Stimulated activated CD8-positive, alpha-beta memory T cell treated with anti-CD3 and anti-CD28 coated beads, Interleukin-12 subunit alpha, Interleukin-12 subunit beta, amount 100 ng/mL, for 1 hour (primary cell): Measurements from ENCODE around the gene PRKAG2.
"Not testable (repeated sequence)": the region's sequence is repeated elsewhere in the genome, so short reads cannot be mapped to it uniquely, and the experiment has no call there.

Experiments used
- DNase-seq: peaks from one replicate; pipeline ENCODE4 v3.0.0-alpha.2; 2020; ENCODE audit warnings: low read depth

Gene PRKAG2

DNA sequence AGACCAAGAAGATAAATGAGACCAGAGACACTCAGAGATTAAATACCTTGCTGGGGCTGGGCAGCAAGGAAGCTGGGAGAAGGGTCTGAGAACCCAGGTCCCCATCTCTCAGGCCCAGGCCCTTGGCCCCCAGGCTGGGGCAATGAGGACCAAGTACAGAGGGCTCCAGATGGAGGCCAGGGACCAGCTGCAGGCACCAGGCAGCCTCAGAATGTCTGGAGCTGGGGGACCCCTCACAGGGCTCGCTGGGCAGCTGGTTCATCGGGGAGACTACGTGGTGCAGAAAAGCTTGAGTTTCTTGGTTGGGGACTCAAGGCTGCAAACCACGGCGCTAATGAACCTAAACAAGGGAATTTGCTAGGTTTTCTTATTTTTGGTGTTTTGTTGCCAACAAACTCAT, 75.6 kb downstream of the PRKAG2 start:
- no peak for DNase-seq

DNA sequence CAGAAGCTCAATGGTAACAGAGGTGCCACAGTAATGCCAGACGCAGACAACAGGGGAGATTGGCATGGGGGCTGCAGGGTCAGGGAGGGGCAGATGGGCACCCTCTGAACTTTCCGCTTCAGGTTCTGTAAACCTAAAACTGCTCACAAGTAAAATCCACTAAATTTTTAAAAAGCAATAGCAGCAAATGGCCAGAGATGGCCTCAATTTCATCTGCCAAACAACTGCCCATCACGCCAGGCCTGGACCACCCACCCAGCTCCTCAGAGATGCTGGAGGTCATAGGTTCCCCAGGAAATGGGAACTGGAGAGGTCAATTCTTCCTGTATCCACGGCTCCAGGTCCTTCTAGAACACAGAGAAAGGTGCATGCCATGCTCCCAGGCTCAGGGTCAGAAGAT, 76.1 kb downstream of the PRKAG2 start:
- DNase-seq, result no peak

DNA sequence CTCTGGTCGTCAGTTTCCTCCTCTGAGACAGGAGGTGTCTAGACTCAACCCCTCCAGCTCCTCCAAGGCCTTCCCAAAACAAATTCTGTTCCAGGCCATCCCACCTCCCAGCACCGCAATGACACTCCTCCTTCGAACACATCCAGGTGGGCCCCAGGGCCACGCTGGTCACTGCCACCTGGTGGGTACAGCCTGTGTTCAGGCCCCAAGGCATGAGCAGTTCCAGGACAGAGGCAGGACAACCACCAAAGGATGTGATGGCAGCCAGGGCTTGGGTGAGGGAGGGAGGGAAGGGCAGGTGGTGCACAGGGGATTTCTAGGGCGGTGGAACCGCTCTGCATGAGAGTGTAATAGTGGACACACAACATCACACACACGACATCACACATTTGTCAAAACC, 76.5 kb downstream of the PRKAG2 start:
- no peak for DNase-seq

DNA sequence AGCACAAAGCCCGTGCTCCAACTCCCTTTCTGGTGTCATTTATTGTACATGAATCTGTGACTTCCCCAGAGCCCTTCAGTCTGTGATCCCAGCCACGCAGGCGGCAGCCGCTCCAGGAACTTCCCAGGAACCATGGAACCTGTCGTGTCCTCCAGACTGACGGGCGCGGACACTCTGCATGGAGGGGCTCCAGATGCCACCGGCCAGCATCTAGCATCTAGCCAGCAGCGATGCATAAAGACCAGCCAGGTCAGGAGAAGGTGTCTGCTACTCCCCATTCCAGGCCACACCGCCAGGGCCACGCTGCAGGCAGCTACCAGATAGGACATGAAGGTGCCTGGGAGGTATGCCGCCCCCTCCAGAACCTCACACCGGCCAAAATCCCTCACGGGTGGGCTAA, 77.4 kb downstream of the PRKAG2 start:
- DNase-seq, result no peak

DNA sequence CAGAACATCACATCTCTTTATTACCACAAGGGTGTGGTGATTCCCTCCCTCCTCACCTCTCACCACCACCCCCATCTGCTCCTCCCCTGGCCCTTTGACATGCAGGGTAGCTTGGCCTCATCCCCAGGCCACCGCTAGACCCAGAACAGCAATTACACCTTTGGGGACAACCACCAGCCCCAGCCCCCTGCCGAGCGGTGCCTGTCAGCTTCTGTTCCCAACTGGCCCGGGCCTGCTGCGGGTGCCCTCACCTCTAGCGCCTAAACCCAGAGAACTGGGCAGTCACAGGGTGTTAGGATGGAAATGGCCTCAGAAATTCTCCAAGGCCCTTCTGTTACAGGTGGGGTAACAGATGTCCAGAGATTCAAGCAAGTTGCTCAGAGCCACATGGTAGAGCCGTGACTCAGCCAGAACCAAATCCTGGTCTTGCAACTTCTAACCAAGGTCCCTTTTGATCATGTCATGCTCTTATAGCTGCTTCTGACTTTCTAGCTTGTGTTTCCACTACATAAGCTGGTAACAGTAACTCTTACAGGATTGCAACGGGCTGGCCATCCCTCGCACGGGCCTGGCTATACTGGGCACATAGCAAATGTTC, 78.0 kb downstream of the PRKAG2 start:
- DNase-seq, result no peak

DNA sequence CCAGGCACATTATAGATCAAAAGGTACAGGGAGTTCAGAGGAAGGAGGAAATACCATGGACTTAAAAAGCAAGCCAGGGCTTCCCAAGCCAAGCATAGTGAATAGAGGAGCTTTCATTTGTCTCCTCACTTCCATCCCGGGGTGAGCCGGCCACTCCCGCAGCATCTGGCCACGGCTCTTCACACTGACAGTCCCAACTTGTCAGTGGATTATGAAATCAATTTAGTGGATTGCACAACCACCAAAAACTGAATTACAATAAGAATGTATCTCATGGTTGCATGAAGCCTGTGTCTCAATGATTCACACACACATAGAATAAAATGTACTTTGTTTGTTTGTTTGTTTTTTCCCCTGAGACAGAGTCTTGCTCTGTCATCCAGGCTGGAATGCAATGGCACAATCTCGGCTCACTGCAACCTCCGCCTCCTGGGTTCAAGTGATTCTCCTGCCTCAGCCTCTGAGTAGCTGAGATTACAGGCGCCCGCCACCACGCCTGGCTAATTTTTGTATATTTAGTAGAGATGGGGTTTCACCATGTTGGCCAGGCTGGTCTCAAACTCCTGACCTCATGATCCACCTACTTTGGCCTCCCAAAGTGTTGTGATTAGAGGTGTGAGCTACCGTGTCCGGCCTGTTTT, 79.1 kb downstream of the PRKAG2 start:
- not testable (repeated sequence) for DNase-seq

DNA sequence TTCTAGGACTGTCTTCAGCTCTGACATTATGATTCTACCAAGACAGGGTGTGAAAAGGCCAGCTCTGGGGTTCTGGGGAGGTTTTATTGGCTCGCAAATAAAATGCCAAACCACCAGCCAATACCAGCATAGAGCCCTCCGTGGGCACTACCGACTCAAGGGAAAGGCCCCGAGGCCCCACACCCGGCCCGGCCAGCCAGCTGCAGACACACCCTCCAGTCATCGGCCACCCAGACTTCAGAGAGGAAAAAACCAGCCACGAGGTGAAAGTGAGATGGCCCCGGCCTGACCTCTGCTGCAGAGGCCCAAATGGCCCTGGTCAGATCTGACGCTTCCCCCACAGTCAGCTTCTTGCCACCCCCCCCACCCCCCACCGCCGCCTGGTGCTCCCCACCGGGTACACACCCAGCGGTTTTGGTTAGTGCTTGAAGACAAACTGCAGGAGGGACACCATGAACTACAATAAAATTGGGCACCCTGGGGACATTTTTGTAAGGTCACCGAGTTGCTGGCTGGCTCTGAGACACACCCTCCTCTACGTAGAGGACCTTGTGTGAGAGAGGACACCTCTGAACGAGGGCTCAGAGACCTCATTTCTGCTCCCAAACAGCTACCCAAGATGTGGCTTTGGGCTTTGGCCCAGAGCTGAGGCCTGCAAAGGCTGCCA, 79.9 kb downstream of the PRKAG2 start:
- no peak for DNase-seq

DNA sequence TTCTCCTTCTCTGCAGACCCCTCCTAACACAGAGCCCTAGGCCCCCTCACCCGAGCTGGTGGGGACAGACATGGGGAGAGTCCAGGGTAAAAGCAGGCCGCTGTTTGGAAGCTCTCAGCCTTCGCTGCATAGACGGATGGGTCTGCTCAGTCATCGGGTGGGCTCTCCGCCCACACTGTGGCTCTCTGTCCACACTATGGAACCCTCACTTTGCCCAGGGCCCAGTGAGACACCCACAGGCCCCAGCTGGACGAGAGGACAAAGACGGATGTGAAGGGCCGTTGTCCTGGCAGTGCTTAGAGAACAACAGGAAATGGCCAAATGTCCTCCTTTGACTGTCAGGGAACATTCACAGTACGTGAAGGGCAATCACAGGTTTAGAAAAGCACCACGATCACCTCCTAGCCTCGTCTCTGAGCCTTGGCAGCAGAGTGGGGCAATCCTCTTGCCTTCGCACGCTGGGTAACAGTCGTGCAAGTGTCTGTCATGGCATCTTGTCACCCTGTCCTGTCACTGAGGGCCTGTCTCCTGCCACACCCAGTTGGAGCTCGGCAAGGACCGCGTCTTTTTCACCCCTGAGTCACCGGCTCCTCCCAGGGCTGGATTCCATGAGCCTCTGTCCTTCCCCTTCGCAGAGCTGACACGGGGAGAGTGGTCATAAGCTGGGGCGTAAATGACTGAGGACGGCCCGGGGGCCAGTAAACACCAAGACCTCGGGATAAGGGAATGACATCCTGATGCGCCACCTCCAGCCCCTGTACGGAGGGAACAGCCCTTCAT, 80.6 kb downstream of the PRKAG2 start:
- no peak for DNase-seq

DNA sequence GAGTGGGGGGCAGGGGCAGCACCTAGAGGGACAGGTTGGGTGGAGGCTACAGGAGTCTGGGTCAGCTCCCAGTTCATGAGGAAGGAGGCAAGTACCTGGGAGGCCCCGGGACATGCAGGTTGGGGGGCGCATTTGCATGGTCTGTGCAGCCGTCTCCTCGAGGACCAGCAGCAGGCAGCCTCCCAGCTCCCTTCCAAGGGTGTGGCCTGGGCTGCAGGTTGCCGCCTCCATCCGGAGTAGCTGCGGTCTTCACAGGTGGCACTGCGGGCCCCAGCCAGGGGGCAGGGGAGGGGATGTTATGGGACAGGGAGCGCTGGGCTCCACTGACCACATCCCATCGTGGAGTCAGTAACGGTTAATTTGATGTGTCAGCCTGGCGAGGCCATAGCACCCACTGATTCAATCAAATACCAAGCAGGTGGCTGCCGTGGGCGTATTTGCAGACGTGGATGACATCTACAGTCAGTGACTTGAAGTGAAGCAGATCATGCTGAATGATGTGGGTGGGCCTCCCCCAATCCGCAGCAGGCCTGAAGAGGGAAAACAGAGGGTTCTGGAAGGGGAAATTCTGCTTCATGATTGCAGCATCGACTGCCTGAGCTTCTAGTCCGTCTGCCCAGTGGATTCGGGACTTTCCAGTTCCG, 81.6 kb downstream of the PRKAG2 start:
- no peak for DNase-seq

DNA sequence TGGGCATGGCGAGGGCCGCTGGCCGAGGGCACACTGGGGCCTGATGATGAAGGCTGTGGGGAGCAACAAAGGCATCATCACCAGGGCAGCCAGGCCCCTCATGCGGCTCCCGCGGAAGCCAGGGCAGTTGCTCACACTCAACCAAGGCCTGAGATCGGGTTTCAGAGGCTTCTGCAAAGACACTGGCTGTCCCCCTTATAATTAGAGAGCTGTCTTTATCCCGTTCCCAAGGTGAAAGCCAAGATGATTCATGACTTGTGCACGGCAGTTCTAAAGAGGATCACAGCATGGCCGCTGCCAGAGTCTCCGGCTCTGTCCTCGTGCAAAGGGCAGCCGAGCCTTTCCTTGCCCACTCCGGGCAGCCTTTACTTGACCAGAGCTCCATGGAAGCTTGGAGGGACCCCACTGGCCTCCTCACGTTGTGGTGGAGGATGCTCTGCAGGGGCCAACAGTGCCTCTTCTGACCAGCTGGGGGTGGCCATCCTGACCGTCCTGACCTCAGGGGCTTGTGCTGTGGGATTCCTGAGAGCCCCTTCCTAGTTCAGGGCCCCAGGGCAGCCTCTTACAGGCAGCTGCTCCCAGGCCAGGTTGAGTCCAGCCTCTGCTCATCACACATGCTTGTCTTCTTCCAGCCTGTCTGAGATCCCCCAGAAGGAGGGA, 82.3 kb downstream of the PRKAG2 start:
- DNase-seq, result no peak

DNA sequence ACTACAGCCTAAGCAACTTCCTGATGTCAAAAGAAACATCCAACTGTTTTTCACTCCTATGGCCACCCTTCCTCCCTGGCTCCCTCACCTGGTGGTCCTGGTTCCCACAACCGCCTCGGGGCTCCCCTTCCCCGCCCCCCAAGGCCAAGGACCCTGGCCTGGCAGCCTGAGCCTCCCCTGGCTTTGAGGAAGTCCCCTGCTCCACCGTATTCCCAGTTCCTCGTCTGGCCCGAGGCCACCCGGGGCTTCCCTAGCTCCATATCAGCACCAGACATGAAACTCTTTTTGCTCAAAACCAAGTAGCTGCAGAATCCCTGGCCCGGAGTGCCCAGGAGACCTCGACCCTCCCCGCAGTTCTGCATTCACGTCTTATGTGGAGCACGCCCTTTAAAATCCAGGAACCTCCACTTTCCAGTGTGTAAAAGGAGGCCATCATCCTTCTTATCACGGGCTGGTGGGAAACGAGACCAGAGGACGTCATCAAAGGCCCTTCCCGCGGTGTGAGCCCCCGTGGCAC, 82.9 kb downstream of the PRKAG2 start:
- DNase-seq, result no peak

DNA sequence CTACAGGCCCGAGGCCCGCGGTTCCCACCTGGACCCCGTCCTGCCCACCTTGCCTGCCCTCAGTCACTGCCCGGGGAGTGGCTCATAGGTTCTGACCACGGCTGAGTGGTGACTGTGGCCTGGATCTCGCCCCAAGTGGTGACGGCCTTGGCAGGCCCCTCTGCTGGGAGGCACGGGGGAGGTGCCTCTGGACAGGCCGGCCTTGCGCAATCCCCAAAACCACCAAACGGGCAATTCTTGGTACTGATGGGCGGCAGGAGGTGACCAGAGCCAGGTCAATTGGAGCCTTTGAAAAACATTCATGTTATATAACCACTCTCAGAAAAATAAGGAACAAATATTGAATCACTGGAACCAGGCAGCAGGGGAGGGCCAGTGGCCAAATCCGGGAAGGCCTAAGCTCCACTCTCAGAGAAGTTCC, 83.4 kb downstream of the PRKAG2 start:
- no peak for DNase-seq

DNA sequence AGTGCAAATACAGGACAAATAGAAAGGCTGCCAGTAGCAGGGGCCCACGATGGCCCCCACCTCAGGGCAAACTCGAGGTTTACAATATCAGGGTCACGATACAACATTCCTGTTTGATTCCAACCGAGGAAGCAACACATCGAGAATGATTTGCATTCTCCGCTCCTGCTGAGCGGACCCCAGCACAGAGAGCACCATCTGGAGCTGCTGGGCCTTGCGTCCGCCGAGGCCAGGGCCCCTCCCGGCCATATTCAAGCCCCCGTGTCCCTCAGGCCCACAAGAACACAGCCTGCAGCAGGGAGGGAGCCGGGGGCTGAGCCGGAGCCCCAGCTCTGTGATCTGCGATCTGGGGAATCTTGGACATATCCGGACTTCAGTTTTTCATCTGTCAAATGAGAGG, 84.3 kb downstream of the PRKAG2 start:
- no peak for DNase-seq

DNA sequence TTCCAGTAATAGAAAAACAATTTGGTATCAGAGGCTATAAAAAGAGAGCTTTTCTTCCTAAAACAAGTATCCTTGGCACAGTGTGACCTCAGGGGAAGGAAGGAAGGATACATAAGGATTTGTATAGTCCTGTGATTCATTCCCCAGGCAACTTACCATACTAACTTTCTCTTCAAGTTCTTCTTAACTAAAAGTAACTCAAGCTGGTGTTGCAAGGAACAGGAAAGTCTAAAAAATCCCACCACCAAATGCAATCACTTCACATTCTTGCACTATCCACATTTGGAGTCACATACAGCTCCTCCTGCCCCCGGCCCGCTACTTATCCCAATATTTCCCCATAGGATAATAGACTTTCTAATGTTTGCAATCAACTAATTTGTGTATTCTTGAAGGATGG, 84.8 kb downstream of the PRKAG2 start:
- no peak for DNase-seq

DNA sequence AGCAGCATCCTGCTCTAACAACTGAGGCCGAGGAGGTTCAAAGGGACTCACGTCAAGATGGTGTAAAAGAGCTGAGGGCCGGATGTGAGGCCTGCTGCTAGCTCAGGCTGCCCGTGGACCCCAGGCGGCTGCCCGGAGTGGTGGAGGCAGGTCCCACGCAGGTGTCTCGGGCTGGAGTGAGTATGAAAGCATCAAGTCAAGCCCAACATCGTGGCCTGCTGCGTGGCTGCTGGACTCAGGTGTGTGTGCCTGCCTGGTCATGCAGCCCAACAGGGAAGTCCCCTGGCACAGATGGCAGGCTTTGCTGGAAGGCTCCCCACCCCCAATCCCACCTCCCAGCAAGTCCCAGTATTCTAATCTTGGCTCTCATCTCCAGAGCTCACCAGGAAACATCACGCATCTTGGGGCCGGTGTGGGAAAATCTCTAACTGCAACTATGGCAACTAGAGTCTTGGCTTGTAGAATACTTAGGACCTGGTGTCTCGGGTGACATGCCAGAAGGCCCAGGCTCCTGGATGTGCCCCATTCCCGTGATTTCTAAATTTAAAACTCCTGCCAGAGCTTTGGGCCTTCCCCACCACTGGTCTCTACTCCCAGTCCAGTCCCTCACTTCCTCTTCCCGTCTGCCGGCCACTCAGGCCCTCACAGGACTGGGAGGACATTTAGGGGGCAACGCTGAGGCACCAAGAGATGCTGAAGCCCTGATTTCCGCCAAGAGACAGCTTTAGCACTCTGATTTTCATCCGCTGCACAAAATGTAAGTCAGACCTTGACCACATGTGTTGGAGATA, 85.9 kb downstream of the PRKAG2 start:
- no peak for DNase-seq

DNA sequence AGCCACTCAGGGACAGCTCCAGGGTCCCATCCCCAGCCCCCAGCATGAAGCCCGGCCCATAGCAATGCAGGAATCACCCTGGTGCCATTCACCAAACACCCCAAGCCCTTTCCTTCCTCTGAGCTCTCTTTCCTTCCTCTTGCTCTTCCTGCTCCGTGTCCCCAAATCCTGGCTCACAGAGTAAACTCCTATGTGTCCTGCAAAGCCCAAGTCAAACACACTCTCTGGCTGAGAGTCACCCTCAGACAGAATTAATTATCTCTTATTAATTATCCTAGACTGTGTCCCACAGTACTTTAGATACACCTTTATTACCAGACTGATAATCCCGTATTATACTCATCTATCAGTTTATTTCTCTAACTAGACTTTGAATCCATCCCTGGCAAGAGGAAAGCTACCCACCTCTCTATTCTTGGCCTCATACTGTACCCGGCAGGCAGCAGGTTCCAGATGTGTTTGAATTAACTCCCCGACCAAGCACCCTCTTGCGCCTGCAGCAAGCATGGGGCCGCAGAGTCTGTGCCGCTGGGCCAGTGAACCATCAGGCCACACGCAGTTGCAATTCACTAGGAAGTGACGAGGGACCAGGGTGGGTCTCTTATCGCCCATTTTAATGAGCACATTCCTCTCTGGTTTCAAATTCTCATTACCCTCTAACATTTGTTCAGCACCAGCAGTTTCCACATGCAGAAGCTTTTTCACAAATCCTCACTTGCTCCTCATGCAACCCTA, 86.7 kb downstream of the PRKAG2 start:
- no peak for DNase-seq

DNA sequence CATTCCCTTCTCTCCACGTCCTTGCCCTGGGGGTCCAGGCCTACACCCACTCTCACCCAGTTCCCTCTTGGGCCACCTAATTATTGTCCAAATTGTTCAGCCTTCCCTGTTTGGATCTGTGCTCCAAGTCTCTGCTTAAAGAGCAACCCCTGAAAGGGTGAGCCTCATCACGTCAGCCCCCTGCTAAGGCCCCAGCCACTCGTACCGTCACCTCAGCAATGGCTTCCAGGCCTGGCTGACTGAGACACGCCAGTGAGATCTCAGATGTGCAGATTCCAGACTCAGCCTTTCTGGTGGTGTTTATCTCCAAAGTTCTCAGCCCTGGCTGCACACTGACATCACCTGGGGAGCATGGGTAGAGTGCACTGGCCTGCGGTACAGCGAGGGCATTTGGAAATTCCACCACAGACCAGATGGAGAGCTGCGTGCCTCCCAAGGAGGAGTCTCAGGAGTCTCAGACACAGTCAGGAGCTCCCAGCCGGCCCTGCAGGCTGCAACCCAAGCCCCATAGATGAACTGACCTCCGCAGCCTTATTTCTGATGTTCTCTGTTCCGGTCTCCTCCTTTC, 87.5 kb downstream of the PRKAG2 start:
- DNase-seq, result no peak

DNA sequence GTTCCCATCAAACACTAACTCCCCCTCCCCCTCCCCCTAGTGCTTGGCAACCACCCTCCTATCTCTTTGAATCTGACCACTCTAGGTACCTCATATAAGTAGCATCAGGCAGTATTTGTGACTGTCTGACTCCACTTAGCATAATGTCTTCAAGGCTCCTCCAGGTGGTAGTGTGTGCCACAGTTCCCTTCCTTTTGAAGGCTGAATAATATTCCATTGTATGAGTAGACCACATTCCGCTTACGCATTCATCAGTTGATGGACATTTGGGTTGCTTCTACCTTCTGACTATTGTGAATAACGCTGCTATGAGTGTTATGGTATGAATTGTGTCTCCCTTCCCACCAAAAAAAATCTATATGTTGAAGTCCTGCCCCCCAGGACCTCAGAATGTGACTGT, 89.6 kb downstream of the PRKAG2 start:
- DNase-seq, result no peak

DNA sequence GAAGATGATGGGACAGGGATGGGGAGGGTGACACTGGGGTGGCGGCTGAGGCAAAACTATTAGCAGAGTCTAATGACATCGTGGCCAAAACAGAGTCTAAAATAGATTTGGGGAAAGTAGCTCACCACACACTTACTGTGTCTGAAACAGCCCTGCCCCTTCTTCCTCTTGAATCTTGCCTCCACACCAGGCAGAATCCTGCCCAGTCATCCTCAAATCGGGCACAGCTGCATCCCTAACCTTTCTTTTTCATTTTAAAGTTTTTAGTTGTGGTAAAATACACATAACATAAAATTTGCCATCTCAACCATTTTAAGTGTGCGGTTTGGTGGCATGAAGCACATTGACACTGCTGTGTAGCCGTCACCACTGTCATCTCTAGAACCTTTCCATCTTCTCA, 90.0 kb downstream of the PRKAG2 start:
- DNase-seq, result no peak

DNA sequence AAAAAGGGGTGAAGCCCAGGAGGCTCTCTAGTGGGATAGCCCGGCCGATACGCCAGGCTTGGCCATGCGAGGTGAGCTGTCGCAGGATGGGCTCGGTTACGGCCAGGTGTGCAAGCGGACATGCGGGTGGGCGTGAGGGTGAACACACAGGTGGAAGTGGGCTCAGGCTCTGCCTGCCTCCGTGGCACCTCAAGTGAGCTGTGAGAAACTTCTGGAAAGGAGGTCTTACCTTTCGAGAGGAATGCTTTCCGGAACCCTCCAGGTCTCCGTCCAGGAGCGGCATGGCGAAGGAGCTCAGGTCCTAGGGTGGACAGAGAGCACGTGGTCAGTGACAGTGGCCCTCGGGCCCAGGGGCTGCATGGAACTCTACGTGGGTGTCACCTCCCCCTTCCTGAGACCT, 90.7 kb downstream of the PRKAG2 start:
- DNase-seq, result no peak
